Transverse colon (tissue), 4 donors: ENCODE results near the gene TNC. TPM values are rescaled to one million over a fixed set of nuclear protein-coding genes. Genes with fewer than 3 reads are reported as not detected.

Experiments
- DNase-seq: peaks from one replicate; pipeline ENCODE4 v3.0.0-alpha.2; 2019
- H3K27ac ChIP-seq, 4 donors: fragments of 200-600 bp; sonication (generic); 2 replicates each; pipeline ENCODE4 v1.5.1; 2016 to 2018; ENCODE audit warnings: inconsistent platforms in 4 of 4
- H3K27me3 ChIP-seq: fragments of 200-600 bp; sonication (generic); 2 replicates; pipeline ENCODE4 v1.5.1; 2017; ENCODE audit warnings: inconsistent platforms
- H3K36me3 ChIP-seq, 4 donors: fragments of 200-600 bp; sonication (generic); 2 replicates each; pipeline ENCODE4 v1.5.1; 2017 to 2019; ENCODE audit warnings: inconsistent platforms in 4 of 4
- H3K4me1 ChIP-seq, 4 donors: fragments of 200-600 bp; sonication (generic); 2 replicates each; pipeline ENCODE4 v1.5.1; 2017 to 2020; ENCODE audit warnings: inconsistent platforms in 4 of 4
- H3K4me3 ChIP-seq, 4 donors: fragments of 200-600 bp; sonication (generic); 1 replicate in 1 of 4; 2 replicates in 3 of 4; pipeline versions ENCODE4 v1.5.1 to v1.6.1; 2017 to 2019; ENCODE audit warnings: inconsistent platforms in 4 of 4
- H3K9me3 ChIP-seq, 2 donors: fragments of 200-600 bp; sonication (generic); 2 replicates each; pipeline ENCODE4 v1.5.1; 2017 to 2019; ENCODE audit warnings: inconsistent platforms in 2 of 2
- EP300 ChIP-seq: sonication (generic); formaldehyde crosslinking; IDR thresholded peaks from one replicate; pipeline ENCODE4 v1.6.1; 2017; ENCODE audit warnings: antibody characterized with exemption, low read depth
- POLR2A ChIP-seq: fragments of 450-650 bp; IDR thresholded peaks from one replicate; pipeline ENCODE4 v1.6.1; 2016; ENCODE audit warnings: antibody characterized with exemption, mild to moderate bottlenecking, moderate library complexity
- POLR2AphosphoS5 ChIP-seq, 3 donors: sonication (generic); formaldehyde crosslinking; IDR thresholded peaks; one replicate each; pipeline ENCODE4 v1.6.1; 2016; ENCODE audit warnings: antibody characterized with exemption in 3 of 3
- WGBS, 2 donors: methylation state at CpG; one replicate each; pipeline ENCODE4 v1.1.5; 2018; ENCODE audit warnings: low coverage in 1 of 2; 5-methylcytosine and 5-hydroxymethylcytosine counted together
- in situ Hi-C, 4 donors: fragments of 200-750 bp; cut with MboI; loops; one replicate each; pipeline versions ENCODE4 v1.15.0 to v1.15.1; 2017; ENCODE audit warnings: low sequenced_read_pairs in 3 of 4, low pct_ligation_motif_present in 1 of 4, low pct_unique_long_range_greater_than_20kb in 1 of 4
- intact Hi-C: fragments of 100-400 bp; cut with DNase I; formaldehyde crosslinking; loops from one replicate; pipeline ENCODE4 v1.15.1; 2023; ENCODE audit warnings: low total_unique reads
- total RNA-seq, 4 donors: library from RNA; depleted of rRNA; stranded (reverse); fragments of >200 nt; gene quantifications; one replicate each; pipeline ENCODE4 v1.1.0, GENCODE V29; 2016
- TF ChIP-seq, protein P1 (sequence below), 5 experiments: fragments of 200-600 bp in 3 of 5; fragments of 450-650 bp in 2 of 5; sonication (generic) in 3 of 5; IDR thresholded peaks; 1 replicate in 2 of 5; 2 replicates in 3 of 5; pipeline ENCODE4 v1.5.1; 2016 to 2017; ENCODE audit warnings: antibody characterized with exemption in 5 of 5, inconsistent platforms in 3 of 5, mild to moderate bottlenecking in 2 of 5, moderate library complexity in 1 of 5

The TNC gene
- total RNA-seq, 4 donors from 2014 or later, result 29.4 to 316 (median 61.9) TPM

GRCh38 chr9:115069771-115070170 lies 48.2 kb downstream of the TNC start:
- peak in 1 of 3 donors; percentile 5 for TF ChIP-seq POLR2AphosphoS5 (IDR thresholded peaks at IDR 0.05)
- no peak for TF ChIP-seq POLR2A
- no peak for TF ChIP-seq EP300
- TF ChIP-seq, protein P1, sequence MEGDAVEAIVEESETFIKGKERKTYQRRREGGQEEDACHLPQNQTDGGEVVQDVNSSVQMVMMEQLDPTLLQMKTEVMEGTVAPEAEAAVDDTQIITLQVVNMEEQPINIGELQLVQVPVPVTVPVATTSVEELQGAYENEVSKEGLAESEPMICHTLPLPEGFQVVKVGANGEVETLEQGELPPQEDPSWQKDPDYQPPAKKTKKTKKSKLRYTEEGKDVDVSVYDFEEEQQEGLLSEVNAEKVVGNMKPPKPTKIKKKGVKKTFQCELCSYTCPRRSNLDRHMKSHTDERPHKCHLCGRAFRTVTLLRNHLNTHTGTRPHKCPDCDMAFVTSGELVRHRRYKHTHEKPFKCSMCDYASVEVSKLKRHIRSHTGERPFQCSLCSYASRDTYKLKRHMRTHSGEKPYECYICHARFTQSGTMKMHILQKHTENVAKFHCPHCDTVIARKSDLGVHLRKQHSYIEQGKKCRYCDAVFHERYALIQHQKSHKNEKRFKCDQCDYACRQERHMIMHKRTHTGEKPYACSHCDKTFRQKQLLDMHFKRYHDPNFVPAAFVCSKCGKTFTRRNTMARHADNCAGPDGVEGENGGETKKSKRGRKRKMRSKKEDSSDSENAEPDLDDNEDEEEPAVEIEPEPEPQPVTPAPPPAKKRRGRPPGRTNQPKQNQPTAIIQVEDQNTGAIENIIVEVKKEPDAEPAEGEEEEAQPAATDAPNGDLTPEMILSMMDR (IDR thresholded peaks at IDR 0.05), result no peak
- Histone ChIP-seq H3K27me3 (no peaks in the 10 kb centered on the region), H3K9me3 (no peaks in the 10 kb centered on the region), H3K27ac (peak overlapping the region in 3 of 4 donors; percentile 48 to 69 (median 52)), H3K4me3 (no peak overlapping the region), H3K36me3 (peaks cover 0 to 6% (median 0%) of the 10 kb centered on the region in 4 donors), H3K4me1 (peaks cover 0 to 12% (median 8%) of the 10 kb centered on the region in 4 donors)
- intact Hi-C loops (no loop called here), in situ Hi-C loops (no loop called here)
- no peak for DNase-seq
- 75% methylated on average over 1 of the region's 1 CpG; no CpG with 5 or more reads in 1 of the 2 donors for whole genome bisulfite sequencing, 2 donors

DNA sequence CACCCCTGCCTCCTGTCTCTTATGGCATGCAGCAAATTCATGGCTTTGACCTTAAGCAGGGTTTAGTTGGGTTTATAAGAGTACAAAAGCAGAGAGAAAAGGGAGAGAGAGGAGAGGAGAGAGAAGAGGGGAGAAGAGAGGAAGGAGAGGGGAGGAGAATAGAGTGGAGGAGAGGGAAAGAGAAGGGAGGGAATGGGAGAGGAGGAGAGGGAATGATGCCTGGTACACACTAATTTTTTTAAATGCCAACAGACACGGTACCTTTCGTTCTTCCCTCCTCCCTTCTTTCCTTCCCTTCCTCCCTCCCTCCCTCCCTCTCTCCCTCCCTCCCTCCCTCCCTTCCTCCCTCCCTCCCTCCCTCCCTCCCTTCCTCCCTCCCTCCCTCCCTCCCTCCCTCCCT lies 48.7 kb downstream of the TNC start:
- peaks cover 0 to 13% (median 8%) of the 10 kb centered on the region in 4 donors for H3K4me1 ChIP-seq
- intact Hi-C loops, result no loop called here
- in situ Hi-C loops, result no loop called here
- H3K4me3 ChIP-seq, result no peak overlapping the region
- TF ChIP-seq POLR2A (no peak), EP300 (no peak), POLR2AphosphoS5 (IDR thresholded peaks at IDR 0.05) (no peak)
- TF ChIP-seq, protein P1 (IDR thresholded peaks at IDR 0.05), result no peak
- 70 to 71% methylated on average over 2 of the region's 2 CpGs for WGBS, 2 donors
- peak overlapping the region; percentile 61 to 83 (median 80) for H3K27ac ChIP-seq
- DNase-seq, result no peak
- H3K36me3 ChIP-seq, result peaks cover 0 to 6% (median 0%) of the 10 kb centered on the region in 4 donors
- H3K27me3 ChIP-seq, result no peaks in the 10 kb centered on the region
- no peaks in the 10 kb centered on the region for H3K9me3 ChIP-seq

DNA sequence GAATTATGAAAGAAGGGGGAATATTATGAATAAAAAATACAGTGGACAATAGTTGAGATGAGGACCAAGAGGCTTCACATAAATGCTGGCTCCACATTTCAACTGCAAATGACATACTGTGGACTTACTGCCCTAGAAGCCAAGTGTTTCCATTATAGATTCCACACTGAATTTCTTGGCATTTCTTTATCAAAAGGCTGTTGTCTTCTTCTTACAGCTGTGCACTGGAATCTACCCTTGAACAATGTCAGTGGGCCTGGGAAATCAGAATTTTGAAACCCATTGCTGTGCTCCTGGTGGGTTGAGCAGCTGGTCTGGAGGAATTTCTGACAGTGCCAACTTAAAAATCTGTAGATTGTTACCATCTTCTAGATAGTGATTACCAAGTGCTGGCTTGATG lies 49.9 kb downstream of the TNC start:
- DNase-seq, result no peak
- intact Hi-C loops, result no loop called here
- no peak overlapping the region for H3K4me3 ChIP-seq
- no peaks in the 10 kb centered on the region for H3K9me3 ChIP-seq
- H3K27ac ChIP-seq, result peak overlapping the region; percentile 61 to 83 (median 80)
- no peaks in the 10 kb centered on the region for H3K27me3 ChIP-seq
- H3K4me1 ChIP-seq, result peaks cover 2 to 21% (median 10%) of the 10 kb centered on the region in 4 donors
- TF ChIP-seq POLR2A, result no peak
- peaks cover 0 to 6% (median 0%) of the 10 kb centered on the region in 4 donors for H3K36me3 ChIP-seq
- in situ Hi-C loops, result no loop called here

GRCh38 chr9:115063058-115063845 lies 54.7 kb downstream of the TNC start:
- Histone ChIP-seq H3K27ac (peak overlapping the region; percentile 68 to 83 (median 80)), H3K4me3 (no peak overlapping the region), H3K27me3 (no peaks in the 10 kb centered on the region), H3K4me1 (peaks cover 2 to 19% (median 12%) of the 10 kb centered on the region in 4 donors), H3K9me3 (no peaks in the 10 kb centered on the region), H3K36me3 (peaks cover 0 to 5% (median 0%) of the 10 kb centered on the region in 4 donors)
- no peak for TF ChIP-seq POLR2A
- TF ChIP-seq EP300, result no peak
- TF ChIP-seq POLR2AphosphoS5 (IDR thresholded peaks at IDR 0.05), result peak in 2 of 3 donors; percentile 19 to 45
- TF ChIP-seq, protein P1 (IDR thresholded peaks at IDR 0.05), result no peak
- DNase-seq, result no peak
- intact Hi-C loops (no loop called here), in situ Hi-C loops (no loop called here)
- 44 to 66% methylated on average over 2 to 5 of the region's 5 CpGs for WGBS, 2 donors
